K562 (cell line): ENCODE measurements around the gene CREM. TPM values are rescaled to one million over a fixed set of nuclear protein-coding genes. Genes with fewer than 3 reads are reported as not detected.
A peak's percentile ranks its signal among the peaks of the same experiment; 100 is the strongest.

ENCODE experiments used
- CBX8 ChIP-seq: fragments of 200-600 bp; sonication (generic); IDR thresholded peaks from 2 replicates; pipeline ENCODE4 v1.6.1; 2012; ENCODE audit warnings: borderline replicate concordance, mixed run types, low read depth, mild to moderate bottlenecking, moderate library complexity, mixed read lengths, low read length, control low read depth, inconsistent platforms; ENCODE audit not compliant: poor library complexity, severe bottlenecking; ENCODE audit errors: extremely low read depth
- CTCFL ChIP-seq: IDR thresholded peaks from 2 replicates; pipeline ENCODE4 v1.6.1; 2011; ENCODE audit warnings: borderline replicate concordance, low read depth, mild to moderate bottlenecking, moderate library complexity, low read length; ENCODE audit not compliant: insufficient read depth, poor library complexity, severe bottlenecking
- ELK3 ChIP-seq: fragments of 450-650 bp; formaldehyde crosslinking; IDR thresholded peaks from 2 replicates; pipeline ENCODE4 v1.4.0; 2020; ENCODE audit warnings: mild to moderate bottlenecking
- FOXJ2 ChIP-seq: fragments of 200-800 bp; sonication (Bioruptor generic); IDR thresholded peaks from 2 replicates; pipeline ENCODE4 v1.6.1; 2016; ENCODE audit warnings: missing genetic modification characterization, missing compliant biosample characterization
- FOXJ3 ChIP-seq: sonication (generic); formaldehyde crosslinking; IDR thresholded peaks from 2 replicates; pipeline ENCODE4 v1.4.0; 2020; ENCODE audit warnings: mild to moderate bottlenecking, missing genetic modification reagents
- GABPA ChIP-seq: fragments of 200-800 bp; sonication (Bioruptor generic); conservative IDR thresholded peaks from 2 replicates; pipeline ENCODE4 v1.6.1; 2016; ENCODE audit warnings: low read depth, missing genetic modification characterization, missing compliant biosample characterization
- HDAC8 ChIP-seq: fragments of 450-650 bp; IDR thresholded peaks from 2 replicates; pipeline ENCODE4 v1.6.1; 2016; ENCODE audit warnings: mild to moderate bottlenecking, missing genetic modification characterization, moderate library complexity, missing compliant biosample characterization
- HMBOX1 ChIP-seq: sonication (generic); IDR thresholded peaks from 2 replicates; pipeline ENCODE4 v1.6.1; 2016
- MCM3 ChIP-seq: fragments of 450-650 bp; IDR thresholded peaks from 2 replicates; pipeline ENCODE4 v1.6.1; 2016
- NR2C2 ChIP-seq, 2 experiments: fragments of 200-800 bp in 1 of 2; sonication (Bioruptor generic) in 1 of 2; sonication (generic) in 1 of 2; formaldehyde crosslinking in 1 of 2; IDR thresholded peaks; 2 replicates each; pipeline versions ENCODE4 v1.6.1 to v1.8.0; 2016 to 2022; ENCODE audit warnings: mild to moderate bottlenecking in 1 of 2, missing compliant biosample characterization in 1 of 2, missing genetic modification characterization in 1 of 2, missing genetic modification reagents in 1 of 2
- PHB ChIP-seq: fragments of 250-450 bp; sonication (Bioruptor Pico); IDR thresholded peaks from 2 replicates; pipeline ENCODE4 v1.5.0; 2021
- POLR2B ChIP-seq: fragments of 450-650 bp; IDR thresholded peaks from 2 replicates; pipeline ENCODE4 v1.6.1; 2018; ENCODE audit warnings: low read depth; ENCODE audit not compliant: partially characterized antibody
- RUNX1 ChIP-seq: sonication (generic); IDR thresholded peaks from 2 replicates; pipeline ENCODE4 v1.6.1; 2016; ENCODE audit warnings: antibody characterized with exemption, low read depth
- SIN3B ChIP-seq: fragments of 450-650 bp; IDR thresholded peaks from 2 replicates; pipeline ENCODE4 v1.6.1; 2017; ENCODE audit warnings: low read depth, mild to moderate bottlenecking, moderate library complexity
- U2AF2 ChIP-seq: fragments of 200-400 bp; formaldehyde crosslinking; optimal IDR thresholded peaks from 2 replicates; pipeline ENCODE3; 2017; ENCODE audit warnings: low read depth, mild to moderate bottlenecking, low read length
- ZNF124 ChIP-seq: sonication (generic); formaldehyde crosslinking; IDR thresholded peaks from 2 replicates; pipeline ENCODE4 v1.8.1; 2022; ENCODE audit warnings: missing genetic modification reagents
- ZNF133 ChIP-seq: fragments of 250-450 bp; sonication (Bioruptor Pico); IDR thresholded peaks from 2 replicates; pipeline ENCODE4 v1.4.0; 2020; ENCODE audit warnings: mild to moderate bottlenecking
- ZNF175 ChIP-seq: fragments of 200-800 bp; sonication (Bioruptor generic); IDR thresholded peaks from 2 replicates; pipeline ENCODE4 v1.6.1; 2016; ENCODE audit warnings: low read depth, mild to moderate bottlenecking, missing genetic modification characterization, missing compliant biosample characterization
- ZNF224 ChIP-seq: sonication (generic); formaldehyde crosslinking; IDR thresholded peaks from 2 replicates; pipeline ENCODE4 v1.8.0; 2022; ENCODE audit warnings: mild to moderate bottlenecking, missing genetic modification reagents
- ZNF23 ChIP-seq: fragments of 250-450 bp; sonication (Bioruptor Pico); IDR thresholded peaks from 2 replicates; pipeline ENCODE4 v1.4.0; 2020; ENCODE audit warnings: mild to moderate bottlenecking
- ZNF77 ChIP-seq: fragments of 250-450 bp; sonication (Bioruptor Pico); IDR thresholded peaks from 2 replicates; pipeline ENCODE4 v1.5.0; 2020
- polyA plus RNA-seq, 8 experiments: library from polyadenylated mRNA; depleted of rRNA in 4 of 8; stranded (reverse) in 5 of 8; unstranded in 3 of 8; fragments of >200 nt; fragmentation: Nextera tagmentation in 2 of 8; fragmentation: Illumina TruSeq in 1 of 8; extraction: Ambion mirVana in 2 of 8; extraction: Trizol in 1 of 8; gene quantifications; 2 replicates each; pipeline versions ENCODE4 v1.2.1 to v1.2.3, GENCODE V29; 2011 to 2014; ENCODE audit warnings: inconsistent platforms in 1 of 8, missing spikeins in 1 of 8
- total RNA-seq, 7 experiments: library from RNA; depleted of rRNA in 6 of 7; stranded (reverse); fragments of >200 nt in 6 of 7; fragmentation: Illumina TruSeq in 2 of 7; extraction: Trizol in 2 of 7; gene quantifications; 2 replicates each; pipeline versions ENCODE4 v1.2.1 to v1.2.3, GENCODE V29; 2011 to 2021; ENCODE audit warnings: low replicate concordance in 1 of 7

The CREM gene
- total and polyA plus RNA-seq, 9 of the 15 experiments (the other 6 are each of a cell fraction or from before 2014, with no cell fraction given): 39.1 to 70.2 (median 48.3) TPM

- no peak; the same call in 1 of the 2 replicates for TF ChIP-seq ZNF175 (CRISPR knock-in tag)
- TF ChIP-seq MCM3: no peak
- no peak for TF ChIP-seq PHB
- TF ChIP-seq NR2C2 (CRISPR knock-in tag; IDR thresholded peaks at IDR 0.05): no peak; the same call in 1 of the 2 replicates
- TF ChIP-seq NR2C2 (tag; IDR thresholded peaks at IDR 0.05): peak; percentile 97
- TF ChIP-seq FOXJ3 (CRISPR knock-in tag): no peak
- TF ChIP-seq CTCFL: peak; percentile 92
- TF ChIP-seq HDAC8 (tag): peak; percentile 48; the same call in 1 of the 2 replicates
- peak; percentile 89 for TF ChIP-seq POLR2B
- no peak for TF ChIP-seq CBX8
- TF ChIP-seq ZNF23 (CRISPR knock-in tag): no peak
- TF ChIP-seq ZNF124 (CRISPR knock-in tag): no peak
- no peak for TF ChIP-seq RUNX1
- TF ChIP-seq ZNF77 (CRISPR knock-in tag): no peak
- TF ChIP-seq HMBOX1: no peak; the same call in 1 of the 2 replicates
- peak; percentile 92 for TF ChIP-seq GABPA
- TF ChIP-seq FOXJ2: no peak
- TF ChIP-seq U2AF2: no peak
- TF ChIP-seq ELK3 (CRISPR knock-in tag): no peak
- TF ChIP-seq SIN3B: no peak; the same call in 1 of the 2 replicates
- TF ChIP-seq ZNF133 (CRISPR knock-in tag): no peak
- TF ChIP-seq ZNF224 (CRISPR knock-in tag): no peak
Observed at GRCh38 chr10:35126530-35127288, at the start of gene CREM (continued).
